Putamen (tissue), 1 donor: ENCODE measurements around the gene EEFSEC.
A peak's percentile ranks its signal among the peaks of the same experiment; 100 is the strongest.

Experiments
- DNase-seq: peaks from one replicate; pipeline ENCODE4 v3.0.0-alpha.2; 2016; ENCODE audit warnings: low spot score

The EEFSEC gene

DNA sequence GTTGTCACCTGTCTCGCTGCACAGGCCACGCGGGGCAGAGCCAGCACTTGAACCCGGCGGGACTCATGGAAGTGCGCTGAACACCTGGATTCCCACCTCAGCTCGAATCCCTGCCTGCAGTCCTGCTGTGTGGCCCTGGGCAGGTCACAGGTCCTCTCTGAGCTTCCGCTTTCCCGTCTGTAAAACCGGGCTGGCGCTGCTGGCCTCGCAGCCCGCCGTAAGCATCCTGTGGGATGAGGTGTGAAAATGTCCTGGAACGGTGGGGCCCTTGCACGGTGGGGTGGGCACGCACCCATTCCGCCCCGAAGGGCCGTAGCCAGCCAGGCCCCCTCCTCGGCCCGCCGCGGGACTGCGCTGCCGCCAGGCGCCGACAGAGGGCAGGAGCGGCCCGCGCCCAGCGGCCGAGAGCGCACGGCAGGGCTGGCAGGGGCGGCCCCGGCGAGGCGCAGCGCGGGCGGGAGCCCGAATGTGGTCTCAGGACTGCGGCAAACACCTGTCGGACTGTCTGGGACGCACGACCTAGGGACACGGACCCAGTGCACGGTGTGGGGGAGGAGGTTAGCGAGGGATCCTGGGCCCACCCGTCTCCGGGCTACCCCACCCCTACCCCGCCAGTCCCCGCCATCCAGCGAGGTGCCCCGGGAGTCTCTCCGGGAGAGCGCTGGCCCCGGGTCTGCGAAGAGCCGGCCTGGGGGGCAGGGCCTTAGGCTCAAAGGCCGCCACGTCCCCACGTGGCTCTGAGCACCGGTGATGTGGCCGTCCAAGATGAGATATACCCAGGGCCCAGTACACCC is 273.0 kb downstream of the EEFSEC start:
- peak; percentile 12 for DNase-seq

DNA sequence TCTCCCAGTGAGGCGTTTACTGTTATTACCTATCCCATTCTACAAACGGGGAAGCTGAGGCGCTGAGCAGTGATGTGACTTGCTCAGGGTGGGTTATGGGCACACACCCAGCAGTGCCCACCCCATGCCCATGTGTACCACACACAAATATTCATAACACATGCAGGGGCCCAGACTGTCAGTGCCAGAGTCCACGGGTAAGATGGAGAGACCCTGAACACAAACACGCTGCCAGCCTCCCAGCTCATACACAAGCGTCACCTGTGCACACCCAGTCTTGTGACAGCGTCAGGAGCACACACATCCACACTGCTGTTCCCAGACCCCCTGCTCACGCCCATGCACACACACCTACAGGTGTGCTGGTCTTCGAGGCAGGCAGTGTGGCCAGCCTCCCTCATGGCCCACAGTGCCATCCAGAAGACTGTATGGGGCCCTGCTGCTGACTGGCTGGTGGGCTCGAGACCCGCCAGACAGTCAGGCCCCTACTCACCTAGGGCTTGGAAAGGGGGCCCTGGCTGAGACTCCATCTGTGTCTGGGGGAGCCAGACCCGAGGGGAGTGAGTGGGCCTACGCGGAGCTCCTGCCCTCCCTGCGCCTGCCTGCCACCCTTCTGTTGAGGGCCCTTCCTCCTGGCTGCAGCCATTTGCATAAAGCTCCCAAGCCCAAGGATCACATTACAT is 274.0 kb downstream of the EEFSEC start:
- DNase-seq: no peak

DNA sequence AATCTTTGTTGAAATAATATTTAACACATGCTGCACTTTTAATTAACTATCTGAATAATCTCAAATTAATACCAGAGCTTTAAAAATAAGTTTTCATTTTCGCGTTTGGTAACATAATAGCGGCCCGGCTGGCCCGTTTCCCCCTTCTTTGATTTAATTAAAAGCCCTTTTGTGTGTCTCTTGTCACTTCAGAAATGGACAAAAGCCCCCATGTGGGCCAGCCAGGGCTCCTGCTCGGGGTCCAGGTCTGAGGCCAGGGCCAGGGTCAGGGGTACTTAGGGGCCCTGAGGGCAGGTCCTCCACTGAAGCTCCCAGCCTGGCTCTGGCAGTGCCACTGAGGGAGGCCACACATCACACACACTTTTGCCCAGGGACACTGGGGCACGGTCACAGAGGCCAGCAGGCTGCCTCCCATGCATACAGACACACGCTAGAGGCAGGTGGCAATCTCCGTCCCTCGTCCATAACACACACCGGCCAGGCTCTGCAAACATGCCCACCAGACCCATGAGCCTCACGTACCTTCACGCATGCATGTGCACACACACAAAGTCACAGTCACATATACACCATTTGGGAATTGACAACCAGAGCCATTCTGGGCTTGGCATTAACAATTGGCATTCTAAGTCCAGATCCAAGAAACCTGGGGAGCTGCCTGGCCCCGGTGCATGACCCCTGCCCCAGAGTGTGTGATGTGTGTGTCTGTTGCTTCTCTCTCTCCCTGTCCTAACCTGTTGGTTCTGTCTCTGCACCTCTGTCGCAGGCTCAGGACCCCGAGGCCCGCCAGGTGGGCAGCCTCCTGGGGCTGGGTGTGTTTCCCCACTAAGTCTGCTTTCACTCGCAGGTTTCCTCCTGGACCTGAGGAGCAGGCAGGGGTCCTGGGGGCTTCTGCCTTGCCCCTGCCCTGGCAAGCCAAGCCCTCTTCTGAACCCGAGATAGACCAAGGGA is 274.9 kb downstream of the EEFSEC start:
- DNase-seq: no peak

DNA sequence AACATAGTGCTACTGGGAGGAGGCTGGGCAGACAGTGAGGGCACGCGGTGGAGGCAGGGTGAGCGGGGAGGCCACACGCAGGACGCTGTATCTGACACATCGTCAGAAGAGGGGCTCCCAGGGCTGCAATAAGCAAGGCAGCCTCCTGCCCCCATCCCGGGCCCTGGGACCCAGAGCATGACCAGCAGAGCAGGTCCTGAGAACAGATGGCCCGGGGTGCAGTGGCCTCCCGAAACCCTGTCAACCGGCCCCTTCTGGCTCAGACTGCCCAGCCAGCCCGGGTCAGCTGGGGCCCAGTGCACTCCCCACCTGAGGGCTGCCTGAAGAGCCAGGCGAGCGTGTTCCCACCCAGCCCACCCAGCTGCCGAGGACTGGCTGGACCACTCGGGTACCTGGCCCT is 276.0 kb downstream of the EEFSEC start:
- DNase-seq: no peak

DNA sequence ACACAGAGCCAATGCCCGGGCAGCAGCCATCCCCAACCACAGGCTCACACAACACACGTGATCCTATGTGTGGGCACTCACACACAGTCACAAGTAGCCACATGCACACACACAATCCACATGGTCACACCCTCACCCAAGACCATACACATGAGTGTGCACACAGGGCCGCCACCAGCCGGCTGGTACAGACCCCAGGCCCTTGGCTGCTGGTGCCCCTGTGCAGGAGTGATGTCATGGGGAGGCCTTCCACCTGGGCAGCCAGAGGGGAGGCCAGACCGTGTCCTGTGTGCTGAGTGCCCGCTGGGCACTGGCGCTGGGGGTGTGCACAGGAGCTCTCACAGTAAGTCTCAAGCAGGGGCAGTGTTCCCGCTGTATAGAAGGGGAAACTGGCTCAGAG is 276.5 kb downstream of the EEFSEC start:
- no peak for DNase-seq

DNA sequence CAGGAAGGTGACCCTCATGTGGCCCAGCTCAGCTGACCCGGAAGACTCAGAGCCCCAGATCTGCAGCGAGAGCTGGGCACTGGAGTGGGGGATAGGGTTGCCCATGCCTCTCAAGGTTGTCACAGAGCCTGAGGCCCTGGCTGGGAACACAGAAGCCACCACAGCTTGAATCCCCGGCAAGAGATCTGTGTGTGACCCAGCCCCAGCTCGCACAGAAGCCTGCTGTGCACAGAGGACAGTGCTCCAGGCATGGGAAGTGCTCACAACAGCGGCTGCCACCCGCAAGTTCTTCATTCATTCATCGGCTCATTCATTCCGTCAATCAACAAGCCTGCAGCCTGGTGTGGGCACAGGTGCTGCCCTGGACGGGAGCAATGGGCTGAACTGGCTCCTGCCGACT is 277.0 kb downstream of the EEFSEC start:
- DNase-seq: no peak

DNA sequence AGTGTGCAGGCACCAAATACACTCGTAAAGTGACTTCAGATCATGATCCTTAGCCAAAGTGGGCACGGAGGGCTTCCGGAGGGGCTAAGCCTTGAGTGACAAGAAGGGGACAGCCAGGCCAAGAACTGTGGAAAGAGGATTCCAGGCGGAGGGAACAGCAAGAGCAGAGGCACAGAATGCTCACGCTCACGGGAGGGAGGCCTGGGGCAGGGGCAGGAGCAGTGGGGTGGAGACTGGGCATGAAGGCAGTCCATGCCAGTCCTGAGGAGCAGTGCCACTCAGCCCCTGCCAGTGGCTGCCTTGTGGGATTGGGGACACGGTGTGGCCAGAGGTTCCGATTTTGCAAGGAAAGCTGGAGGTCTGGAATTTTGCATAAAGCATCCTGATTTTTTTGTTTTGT is 277.4 kb downstream of the EEFSEC start:
- DNase-seq: no peak

DNA sequence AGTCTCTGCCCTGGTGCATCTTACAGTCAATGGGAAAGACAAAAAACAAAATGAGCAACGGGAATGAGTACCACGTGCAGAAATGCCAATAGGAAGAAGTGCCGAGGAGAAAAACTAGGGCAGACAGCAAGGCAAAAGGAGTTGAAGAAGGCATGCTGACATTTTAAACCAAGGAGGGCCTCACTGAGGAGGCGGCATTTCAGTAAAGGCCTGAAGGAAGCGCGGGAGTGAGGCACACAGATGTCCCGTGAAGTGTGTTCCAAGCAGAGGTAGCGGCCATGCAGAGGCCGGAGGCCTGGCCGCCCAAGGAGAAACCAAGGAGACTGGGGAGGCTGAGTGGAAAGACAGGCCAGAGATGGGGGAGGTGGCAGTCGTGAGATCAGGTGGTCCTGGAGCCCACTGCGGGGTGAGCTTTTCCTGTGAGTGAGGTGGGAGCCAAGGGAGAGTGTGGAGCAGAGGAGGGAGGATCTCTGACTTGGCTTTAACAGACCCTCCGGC is 278.6 kb downstream of the EEFSEC start:
- DNase-seq: no peak

DNA sequence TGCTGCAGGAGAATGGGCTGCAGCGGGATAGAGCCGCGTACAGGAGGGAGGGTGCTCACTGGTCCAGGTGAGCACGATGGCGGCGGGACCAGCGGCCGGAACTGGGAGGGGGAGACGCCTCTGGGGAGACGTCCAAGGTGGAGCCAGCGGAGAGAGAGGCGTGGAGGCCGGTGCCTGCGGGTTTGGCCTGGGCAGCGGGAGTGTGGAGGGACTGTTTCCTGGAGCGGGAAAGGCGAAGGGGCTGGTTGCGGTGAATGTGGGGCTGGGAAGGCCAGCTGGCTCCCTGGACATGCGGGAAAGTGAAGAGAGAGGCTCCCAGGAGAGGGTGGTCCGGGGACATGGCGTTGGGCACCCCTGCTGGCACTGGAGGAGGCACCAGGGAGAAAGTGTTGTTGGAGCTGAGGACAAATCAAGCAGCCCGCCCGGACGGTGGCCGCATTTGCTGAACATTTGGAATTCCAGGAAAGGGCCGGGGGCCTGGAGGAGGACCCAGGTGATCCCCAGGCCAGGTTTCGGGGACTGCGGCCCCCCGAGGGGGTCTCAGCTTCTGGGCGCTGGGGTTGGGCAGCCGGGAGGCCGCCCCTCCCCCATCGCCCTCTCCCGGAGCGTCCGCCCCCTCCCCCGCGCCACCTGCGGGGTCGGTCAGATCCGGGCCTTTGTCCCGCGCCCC is 279.2 kb downstream of the EEFSEC start:
- no peak for DNase-seq

DNA sequence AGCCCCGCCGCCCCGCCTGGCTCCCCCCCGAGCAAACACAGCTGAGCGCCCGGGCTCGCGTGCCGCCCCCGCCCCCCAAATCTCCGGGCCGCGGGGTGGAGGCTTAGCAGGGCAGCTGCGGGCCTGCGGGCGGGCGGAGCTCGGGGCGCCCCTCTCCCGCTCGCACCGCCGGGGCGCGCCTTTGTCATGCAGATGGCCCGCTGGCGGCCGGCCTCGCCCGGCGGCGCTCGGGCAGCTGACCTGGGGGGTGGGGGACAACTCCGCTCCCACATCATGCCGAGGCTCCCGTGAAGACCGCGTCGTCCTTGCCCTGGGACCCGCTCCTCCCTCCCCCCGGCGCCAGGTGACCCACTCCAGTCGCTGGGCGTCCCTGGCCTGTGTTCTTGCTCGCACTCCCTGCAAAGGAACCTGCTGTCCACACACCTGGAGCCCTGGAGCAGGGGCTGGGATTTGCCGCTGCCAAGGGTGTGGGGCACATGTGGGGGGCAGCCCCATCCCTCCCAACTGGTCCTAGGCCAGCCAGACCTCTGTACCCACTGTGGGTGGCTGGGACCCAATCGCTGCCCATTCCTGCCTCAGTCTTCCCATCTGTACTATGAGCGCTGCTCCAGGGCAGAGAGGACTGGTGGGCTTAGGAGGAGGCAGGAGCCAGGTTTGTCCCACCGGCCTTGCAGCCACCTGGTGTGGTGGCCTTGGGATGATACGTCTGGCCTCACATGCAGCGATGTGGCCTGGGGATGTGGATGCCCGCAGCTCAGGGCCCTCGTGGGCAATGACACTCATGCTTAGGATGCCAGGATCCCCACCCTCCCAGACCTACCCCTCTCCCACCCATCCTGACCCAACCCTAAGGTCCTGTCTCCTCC is 279.9 kb downstream of the EEFSEC start:
- no peak for DNase-seq

DNA sequence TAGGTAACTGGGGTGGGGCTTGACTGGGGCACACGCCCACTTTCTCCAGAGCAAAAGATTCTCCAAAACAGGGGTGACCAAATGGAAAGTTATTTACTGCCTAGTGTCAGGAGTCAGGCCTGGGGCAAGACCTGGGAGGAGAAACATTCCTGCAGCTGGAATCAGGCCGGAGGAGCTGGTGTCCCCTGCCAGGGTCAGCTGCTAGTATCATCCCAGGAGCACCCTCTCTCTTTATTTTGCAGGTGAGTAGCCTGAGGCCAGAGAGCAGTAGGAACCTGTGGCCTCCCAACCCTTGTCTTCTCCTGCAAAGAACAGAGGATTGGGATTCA is 280.5 kb downstream of the EEFSEC start:
- DNase-seq: no peak

DNA sequence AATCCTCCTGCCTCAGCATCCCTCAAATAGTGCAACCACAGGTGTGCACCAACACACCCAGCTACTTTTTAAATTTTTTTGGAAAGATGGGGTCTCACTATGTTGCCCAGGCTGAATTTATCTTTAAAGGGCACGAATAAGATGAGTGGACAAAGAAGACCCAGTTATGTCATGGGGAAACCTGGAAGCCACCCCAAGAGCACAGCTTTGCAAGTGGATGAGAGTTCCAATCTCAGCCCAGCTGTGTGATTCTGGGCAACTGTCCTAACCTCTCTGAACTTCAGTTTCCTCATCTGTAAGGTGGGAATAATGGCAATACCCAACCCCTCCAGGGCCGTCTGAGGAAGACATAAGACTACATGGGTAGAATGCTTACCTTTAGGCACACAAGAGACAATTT is 281.2 kb downstream of the EEFSEC start:
- no peak for DNase-seq

DNA sequence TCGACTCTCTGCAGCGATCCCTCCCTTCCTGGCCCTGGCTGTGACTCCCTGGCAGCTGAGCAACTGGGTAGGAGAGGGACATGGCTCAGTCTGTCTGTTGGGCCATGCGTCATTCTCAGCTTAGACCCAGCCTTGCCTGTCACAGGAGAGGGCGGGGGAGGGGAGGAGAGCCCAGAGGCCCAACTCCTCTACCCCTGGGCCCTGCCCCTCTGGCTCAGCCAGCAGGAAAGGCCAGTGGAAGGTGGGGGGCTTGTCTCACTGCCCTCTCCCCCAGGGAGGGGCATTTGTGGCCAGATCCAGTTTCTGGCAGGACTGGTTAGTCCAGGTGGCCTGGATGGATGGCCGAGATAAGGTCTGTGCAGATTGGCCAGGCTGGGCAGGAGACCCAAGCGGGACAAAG is 281.8 kb downstream of the EEFSEC start:
- DNase-seq: no peak

DNA sequence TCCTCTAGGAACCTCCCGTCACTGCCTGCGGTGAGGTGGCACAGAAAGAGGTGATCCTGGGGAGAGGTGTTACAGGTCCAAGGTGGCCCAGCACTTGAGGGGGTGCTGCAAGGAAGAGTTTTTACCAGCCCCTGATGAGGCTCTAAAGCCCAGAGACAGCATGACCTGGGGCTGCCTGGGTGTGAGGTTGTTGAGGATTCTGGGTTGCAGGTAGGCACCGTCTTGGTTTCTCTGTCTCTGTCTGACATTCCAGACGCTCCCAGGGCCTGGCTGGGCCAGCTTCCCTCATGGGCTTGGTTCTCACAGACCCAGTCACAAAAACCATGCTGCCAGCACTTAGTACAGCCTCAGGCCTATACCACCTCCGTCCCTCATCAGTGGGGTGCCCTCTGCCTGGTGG is 282.3 kb downstream of the EEFSEC start:
- DNase-seq: no peak

DNA sequence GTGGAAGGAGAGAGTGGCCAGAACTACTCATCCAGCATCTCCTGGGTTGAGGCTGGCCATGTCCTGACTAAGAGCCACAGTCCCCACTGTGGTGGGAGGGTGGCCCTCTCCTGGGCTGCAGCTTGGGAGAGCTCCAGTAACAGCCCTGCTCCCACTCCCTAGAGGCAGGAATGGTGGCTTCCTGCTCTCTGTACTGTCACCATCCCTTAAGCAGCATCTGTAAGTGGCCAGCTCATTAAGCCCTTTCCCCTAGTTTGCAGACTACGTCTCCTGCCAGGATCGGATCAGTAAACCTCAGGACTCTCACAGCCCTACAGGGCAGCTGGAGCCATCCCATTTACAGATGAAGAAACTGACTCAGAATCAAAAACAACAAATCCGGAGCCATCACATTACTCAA is 282.9 kb downstream of the EEFSEC start:
- DNase-seq: no peak

DNA sequence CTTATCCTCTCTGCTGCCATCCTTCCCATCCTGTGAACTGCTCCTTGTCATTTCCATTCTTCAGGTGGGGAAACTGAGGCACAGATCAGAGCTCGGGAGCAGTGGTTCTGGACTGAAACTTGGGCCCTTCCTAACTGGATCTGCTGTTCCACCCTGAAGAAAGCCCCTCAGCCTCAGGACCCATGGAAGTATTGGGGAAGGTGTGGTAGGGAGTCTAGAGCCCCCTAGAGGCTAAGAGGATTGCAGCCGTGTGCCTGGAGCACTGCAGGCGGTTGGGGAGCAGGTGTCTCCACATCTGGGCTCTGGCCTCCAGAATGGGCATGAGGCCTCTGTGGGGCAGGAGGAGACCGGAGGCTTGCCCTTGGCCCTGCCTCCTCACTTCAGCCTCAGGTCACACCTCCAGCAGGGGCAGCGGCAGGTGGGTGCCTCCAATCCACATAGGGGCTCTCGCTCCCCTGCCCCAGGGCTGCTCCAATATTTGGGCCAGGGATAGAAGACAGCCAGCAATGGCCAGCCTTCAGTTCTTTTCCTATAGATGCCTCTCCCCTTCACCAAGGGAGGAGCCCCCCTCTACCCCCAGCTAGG is 285.3 kb downstream of the EEFSEC start:
- no peak for DNase-seq

DNA sequence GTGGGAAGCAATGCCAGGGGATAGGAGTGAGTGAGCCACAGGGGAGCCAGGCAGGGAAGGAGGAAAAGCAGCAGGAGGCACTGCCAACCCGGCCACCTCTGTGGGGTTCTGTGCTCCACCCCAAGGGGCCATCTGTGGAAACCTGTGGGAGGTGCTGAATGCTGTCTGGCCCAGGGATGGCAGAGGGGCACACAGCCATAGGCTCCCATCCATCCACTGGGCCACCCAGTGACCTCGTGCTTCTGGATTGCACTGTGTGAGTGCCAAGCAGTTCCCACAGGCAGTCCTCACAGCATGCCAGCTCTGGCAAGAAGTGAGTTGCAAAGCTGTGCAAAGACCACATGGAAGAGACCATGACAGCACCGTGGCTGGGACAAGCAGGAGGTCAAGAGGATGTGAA is 285.9 kb downstream of the EEFSEC start:
- DNase-seq: no peak

DNA sequence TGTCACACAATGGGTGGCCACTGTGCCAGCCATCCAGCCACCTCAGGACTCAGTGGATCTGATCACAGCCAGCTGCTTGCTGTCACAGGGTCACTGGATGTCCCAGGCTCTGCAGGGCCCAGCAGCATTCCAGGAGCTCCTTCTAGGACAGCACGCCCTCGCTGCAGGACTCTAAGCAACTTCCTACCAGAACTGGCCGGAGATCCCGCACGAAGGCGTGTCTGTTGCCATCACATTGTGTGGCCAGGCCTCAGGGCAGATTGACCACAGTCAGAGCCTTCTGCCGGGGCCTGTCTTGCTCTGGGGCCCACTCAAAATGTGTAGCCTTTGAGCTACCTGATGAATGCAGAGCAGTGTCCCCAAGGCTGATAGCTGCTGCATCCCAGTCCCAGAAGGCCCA is 288.8 kb downstream of the EEFSEC start:
- no peak for DNase-seq

DNA sequence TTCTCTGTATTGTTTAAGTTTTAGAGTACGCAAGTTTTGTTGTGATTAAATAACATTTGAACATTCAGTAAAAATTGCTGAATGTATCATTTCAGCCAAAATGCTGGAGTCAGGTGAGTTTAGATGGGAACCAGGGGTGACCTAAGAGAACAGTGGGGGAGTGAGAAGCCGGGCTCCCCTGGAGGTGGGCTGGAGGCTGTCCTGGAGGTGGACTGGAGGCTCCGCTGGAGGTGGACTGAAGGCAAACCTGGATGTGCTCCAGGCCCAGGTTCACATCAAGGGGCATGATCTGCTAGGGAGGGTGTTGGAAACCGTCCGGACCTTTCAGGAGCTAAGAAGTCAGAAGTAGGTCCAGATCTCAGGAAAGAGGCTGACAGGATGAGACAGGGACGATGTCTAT is 289.7 kb downstream of the EEFSEC start:
- DNase-seq: no peak

DNA sequence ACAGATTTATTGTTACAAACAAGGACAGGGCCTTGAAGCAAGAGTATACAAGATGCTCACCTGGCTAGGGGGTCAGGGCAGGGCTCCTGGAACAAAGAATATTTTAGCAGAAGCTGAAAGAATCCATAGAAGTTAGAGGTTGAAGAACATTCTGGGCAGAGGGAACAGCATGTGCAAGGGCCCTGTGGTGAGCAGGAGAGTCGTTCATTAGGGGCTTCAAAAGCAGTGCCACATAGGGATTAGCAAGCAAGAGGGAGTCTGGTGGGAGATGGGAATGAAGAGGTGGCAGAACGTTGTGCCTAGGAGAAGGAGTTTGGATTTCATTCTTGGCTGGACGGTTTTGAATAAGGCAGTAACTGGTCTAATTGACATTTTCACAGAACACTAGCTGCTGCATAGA is 290.5 kb downstream of the EEFSEC start:
- DNase-seq: no peak

DNA sequence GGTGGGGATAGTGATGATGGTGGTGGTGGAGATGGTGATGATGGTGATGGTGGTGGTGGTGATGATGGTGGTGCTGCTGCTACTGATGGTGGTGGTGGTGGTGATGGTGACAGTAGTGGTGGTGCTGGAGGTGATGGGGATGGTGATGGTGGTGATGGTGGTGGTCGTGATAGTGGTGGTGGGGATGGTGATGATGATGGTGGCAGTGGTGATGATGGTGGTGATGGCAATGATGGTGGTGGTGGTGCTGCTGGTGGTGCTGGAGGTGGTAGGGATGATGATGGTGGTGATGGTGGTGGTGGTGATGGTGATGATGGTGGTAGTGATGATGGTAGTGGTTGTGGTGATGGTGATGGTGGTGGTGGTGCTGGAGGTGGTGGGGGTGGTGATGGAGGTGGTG is 292.1 kb downstream of the EEFSEC start:
- DNase-seq: no peak
